BLaER1 (cell line): Measurements from ENCODE around the gene SLC25A13.

Source experiments
- H3K27ac ChIP-seq: shearing (Covaris generic); formaldehyde crosslinking; 2 replicates; pipeline ENCODE4 v1.8.1; 2022
- H3K27me3 ChIP-seq: shearing (Covaris generic); formaldehyde crosslinking; 2 replicates; pipeline ENCODE4 v1.8.1; 2022
- H3K36me3 ChIP-seq: shearing (Covaris generic); formaldehyde crosslinking; 2 replicates; pipeline ENCODE4 v1.8.1; 2022
- H3K4me1 ChIP-seq: shearing (Covaris generic); formaldehyde crosslinking; 2 replicates; pipeline ENCODE4 v1.8.1; 2022
- H3K4me2 ChIP-seq: shearing (Covaris generic); formaldehyde crosslinking; 2 replicates; pipeline ENCODE4 v1.8.1; 2022
- H3K4me3 ChIP-seq: shearing (Covaris generic); formaldehyde crosslinking; 2 replicates; pipeline ENCODE4 v1.8.1; 2022
- H3K9ac ChIP-seq: shearing (Covaris generic); formaldehyde crosslinking; 2 replicates; pipeline ENCODE4 v1.8.1; 2022
- H3K9me3 ChIP-seq: shearing (Covaris generic); formaldehyde crosslinking; 2 replicates; pipeline ENCODE4 v1.8.1; 2022
- H4K20me1 ChIP-seq: shearing (Covaris generic); formaldehyde crosslinking; 2 replicates; pipeline ENCODE4 v1.8.1; 2022
- Cebpa-rat ChIP-seq: shearing (Covaris generic); IDR thresholded peaks from 2 replicates; pipeline ENCODE4 v1.8.1; 2022

The SLC25A13 gene

GRCh38 chr7:96126382-96126781 lies 195.5 kb downstream of the SLC25A13 start:
- Histone ChIP-seq H3K27ac (no peak overlapping the region), H3K36me3 (peaks cover 24% of the 10 kb centered on the region), H4K20me1 (no peaks in the 10 kb centered on the region), H3K4me1 (no peaks in the 10 kb centered on the region), H3K27me3 (no peaks in the 10 kb centered on the region), H3K9me3 (no peaks in the 10 kb centered on the region), H3K9ac (no peak overlapping the region), H3K4me3 (no peak overlapping the region), H3K4me2 (no peak overlapping the region)
- TF ChIP-seq Cebpa-rat: no peak

DNA sequence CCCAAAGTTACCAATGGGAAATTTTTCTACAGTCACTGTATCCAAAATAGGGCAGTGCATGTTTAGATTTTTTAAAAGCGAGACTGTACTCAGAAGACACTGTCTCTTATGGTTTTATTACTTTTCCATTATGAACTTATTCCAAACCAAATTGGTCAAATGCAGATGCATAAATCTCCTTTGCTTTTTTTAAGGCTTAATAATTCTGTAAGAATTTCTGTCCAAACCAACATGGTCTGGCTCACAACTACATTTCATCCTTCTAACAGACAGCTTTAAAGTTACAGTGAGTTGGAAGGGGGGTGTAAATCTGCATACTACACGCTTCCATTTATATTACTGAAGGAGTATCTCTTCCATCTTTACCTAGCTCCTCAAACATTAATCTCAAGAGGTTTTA lies 199.2 kb downstream of the SLC25A13 start:
- H3K27me3 ChIP-seq: no peaks in the 10 kb centered on the region
- H3K27ac ChIP-seq: no peak overlapping the region
- no peak for TF ChIP-seq Cebpa-rat
- H3K4me1 ChIP-seq: no peaks in the 10 kb centered on the region
- H3K9me3 ChIP-seq: no peaks in the 10 kb centered on the region
- peaks cover 29% of the 10 kb centered on the region for H3K36me3 ChIP-seq
- H3K4me3 ChIP-seq: no peak overlapping the region
- H3K4me2 ChIP-seq: no peak overlapping the region
- H3K9ac ChIP-seq: no peak overlapping the region
- H4K20me1 ChIP-seq: no peaks in the 10 kb centered on the region

DNA sequence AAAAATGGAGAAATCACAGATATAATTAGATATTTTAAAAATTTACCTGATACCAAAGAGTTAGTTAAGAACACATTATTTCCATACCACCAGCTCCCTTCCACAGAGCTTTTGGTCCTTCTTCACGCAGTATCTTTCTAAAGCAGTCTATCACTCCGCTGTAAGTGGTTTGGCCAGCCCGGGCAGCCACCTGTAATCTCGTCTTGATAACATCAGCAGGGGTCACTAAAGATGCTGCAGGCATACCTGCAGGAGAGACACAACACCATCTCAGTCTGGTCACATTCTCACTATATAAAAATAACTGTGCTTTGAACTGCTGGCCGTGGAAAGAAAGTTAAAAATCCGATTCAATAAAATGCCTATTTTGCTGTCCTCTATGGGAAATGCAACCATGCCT lies 200.1 kb downstream of the SLC25A13 start:
- Histone ChIP-seq H3K4me1 (no peaks in the 10 kb centered on the region), H3K4me2 (no peak overlapping the region), H3K27ac (no peak overlapping the region), H4K20me1 (no peaks in the 10 kb centered on the region), H3K36me3 (peaks cover 28% of the 10 kb centered on the region), H3K4me3 (no peak overlapping the region), H3K9me3 (no peaks in the 10 kb centered on the region), H3K9ac (no peak overlapping the region), H3K27me3 (no peaks in the 10 kb centered on the region)
- TF ChIP-seq Cebpa-rat: no peak

DNA sequence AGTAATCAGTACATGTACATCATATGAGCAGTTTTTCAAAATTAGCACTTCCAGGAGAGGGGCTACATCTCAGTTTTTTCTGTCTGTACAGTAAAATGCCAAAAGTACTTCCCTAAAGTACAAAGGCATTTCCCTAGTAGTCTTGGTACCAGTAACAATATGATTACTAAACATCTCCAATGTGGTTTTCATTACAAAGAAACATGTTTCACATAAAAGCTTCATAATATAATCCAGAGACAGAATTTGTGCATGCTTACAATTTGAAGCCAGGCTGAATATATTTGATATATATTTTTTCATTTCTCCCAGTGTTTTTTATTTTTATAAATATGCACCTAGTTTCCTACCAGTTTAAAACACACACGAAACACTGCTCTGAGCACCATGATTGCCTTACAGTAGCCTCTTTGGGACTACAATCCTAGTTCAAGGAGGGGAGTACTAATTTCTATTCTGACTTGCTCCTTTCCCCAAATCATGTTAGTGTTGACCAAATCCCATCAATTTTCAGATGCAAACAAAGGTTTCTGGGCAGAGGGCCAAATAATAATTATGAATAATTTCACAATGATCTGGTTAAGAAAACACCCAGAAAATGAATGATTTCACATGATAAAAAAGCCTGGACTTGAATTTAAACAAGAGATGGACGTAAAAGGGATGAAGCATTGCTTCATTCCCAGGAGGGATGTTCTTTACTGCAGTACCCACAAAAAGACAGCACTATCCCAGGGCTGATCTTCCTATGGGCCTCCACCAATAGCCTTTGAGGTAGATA lies 201.3 kb downstream of the SLC25A13 start:
- H3K9me3 ChIP-seq: no peaks in the 10 kb centered on the region
- no peak overlapping the region for H3K27ac ChIP-seq
- no peaks in the 10 kb centered on the region for H4K20me1 ChIP-seq
- no peaks in the 10 kb centered on the region for H3K27me3 ChIP-seq
- no peak overlapping the region for H3K4me2 ChIP-seq
- peaks cover 22% of the 10 kb centered on the region for H3K36me3 ChIP-seq
- H3K9ac ChIP-seq: no peak overlapping the region
- no peak overlapping the region for H3K4me3 ChIP-seq
- no peaks in the 10 kb centered on the region for H3K4me1 ChIP-seq
- TF ChIP-seq Cebpa-rat: no peak

DNA sequence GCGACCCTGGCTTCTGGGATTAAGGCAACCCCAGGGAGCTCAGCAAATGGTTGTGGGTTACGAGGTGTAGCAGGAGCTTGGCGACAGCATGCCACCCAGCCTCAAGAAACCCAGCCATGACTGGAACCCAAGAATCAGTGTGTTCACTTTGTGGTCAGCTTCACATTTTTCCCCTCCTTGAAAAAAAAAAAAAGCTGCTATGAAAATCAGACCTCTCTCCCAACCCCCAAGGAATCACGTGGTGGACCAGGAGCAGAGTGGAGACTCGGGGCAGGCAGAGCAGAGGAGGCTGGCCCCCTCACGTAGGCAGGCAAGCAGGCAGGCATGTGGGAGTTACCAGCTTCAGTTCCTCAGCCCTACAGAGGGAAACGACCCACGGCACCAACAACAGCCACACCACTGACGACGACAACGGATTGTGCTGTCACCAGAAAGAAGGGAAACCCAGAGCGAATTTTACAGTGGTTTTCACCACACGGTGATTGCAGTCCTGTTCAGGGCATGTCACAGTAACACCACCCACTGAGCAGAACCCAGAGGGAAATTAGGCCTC lies 203.4 kb downstream of the SLC25A13 start:
- Histone ChIP-seq H4K20me1 (no peaks in the 10 kb centered on the region), H3K36me3 (peaks cover 22% of the 10 kb centered on the region), H3K27me3 (no peaks in the 10 kb centered on the region), H3K27ac (no peak overlapping the region), H3K4me2 (no peak overlapping the region), H3K9ac (no peak overlapping the region), H3K4me3 (no peak overlapping the region), H3K4me1 (no peaks in the 10 kb centered on the region), H3K9me3 (peaks cover 4% of the 10 kb centered on the region)
- TF ChIP-seq Cebpa-rat: no peak

GRCh38 chr7:96116173-96116572 lies 205.7 kb downstream of the SLC25A13 start:
- Histone ChIP-seq H4K20me1 (no peaks in the 10 kb centered on the region), H3K9ac (no peak overlapping the region), H3K4me3 (no peak overlapping the region), H3K9me3 (peaks cover 4% of the 10 kb centered on the region), H3K4me2 (no peak overlapping the region), H3K27me3 (no peaks in the 10 kb centered on the region), H3K4me1 (no peaks in the 10 kb centered on the region), H3K36me3 (peaks cover 11% of the 10 kb centered on the region), H3K27ac (no peak overlapping the region)
- no peak for TF ChIP-seq Cebpa-rat

GRCh38 chr7:96114190-96114589 lies 207.7 kb downstream of the SLC25A13 start:
- Histone ChIP-seq H3K4me1 (no peaks in the 10 kb centered on the region), H3K36me3 (no peaks in the 10 kb centered on the region)
- no peak for TF ChIP-seq Cebpa-rat

DNA sequence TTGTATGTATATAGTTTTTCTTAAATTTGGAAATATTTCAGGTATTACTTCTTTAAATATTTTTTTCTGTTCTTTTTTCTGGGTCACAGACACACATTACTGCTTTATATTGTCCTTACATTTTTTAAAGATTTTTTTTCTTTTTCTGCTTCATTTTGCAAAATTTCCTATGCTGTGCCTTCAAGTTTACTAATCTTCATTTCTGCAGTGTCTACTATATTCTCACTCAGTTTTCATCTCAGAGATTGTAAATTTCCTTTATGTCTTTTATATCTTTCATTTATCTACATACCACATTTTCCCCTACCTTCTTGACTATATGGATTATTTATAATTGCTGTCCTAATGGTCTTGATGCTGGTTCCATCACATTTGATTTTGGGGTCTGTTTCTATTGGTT lies 210.5 kb downstream of the SLC25A13 start:
- Histone ChIP-seq H3K9me3 (peaks cover 4% of the 10 kb centered on the region), H3K9ac (no peak overlapping the region)

More at GRCh38 chr7:96114190-96114589, 207.7 kb downstream of the SLC25A13 start:
- H3K27me3 ChIP-seq: no peaks in the 10 kb centered on the region
- H3K27ac ChIP-seq: no peak overlapping the region
- H3K9me3 ChIP-seq: peaks cover 4% of the 10 kb centered on the region
- H4K20me1 ChIP-seq: no peaks in the 10 kb centered on the region
- H3K9ac ChIP-seq: no peak overlapping the region
- no peak overlapping the region for H3K4me2 ChIP-seq
- H3K4me3 ChIP-seq: no peak overlapping the region

DNA sequence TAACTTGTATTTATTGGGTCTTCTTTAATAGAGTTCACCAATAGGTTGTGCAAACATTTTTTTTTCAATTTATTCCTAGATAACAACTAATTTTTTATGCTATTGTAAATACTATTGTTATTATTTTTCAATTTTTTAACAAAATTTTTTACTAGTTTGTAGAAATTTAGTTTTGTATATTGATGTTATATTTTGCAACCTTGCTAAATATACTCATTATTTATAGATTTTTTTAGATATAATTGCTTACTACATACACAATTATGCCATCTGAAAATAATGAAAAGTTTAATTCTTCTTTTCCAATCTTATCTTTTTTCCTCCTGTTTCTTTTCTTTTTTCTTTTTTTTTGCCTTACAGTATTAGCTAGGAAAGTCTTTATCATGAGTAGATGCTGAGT lies 216.9 kb downstream of the SLC25A13 start:
- Histone ChIP-seq H3K27me3 (no peaks in the 10 kb centered on the region), H3K9me3 (no peaks in the 10 kb centered on the region), H3K27ac (no peak overlapping the region), H3K9ac (no peak overlapping the region), H3K4me1 (no peaks in the 10 kb centered on the region), H3K4me3 (no peak overlapping the region), H4K20me1 (no peaks in the 10 kb centered on the region), H3K36me3 (no peaks in the 10 kb centered on the region), H3K4me2 (no peak overlapping the region)
- no peak for TF ChIP-seq Cebpa-rat

More for the DNA sequence above, 210.5 kb downstream of the SLC25A13 start:
- Histone ChIP-seq H3K27me3 (no peaks in the 10 kb centered on the region), H3K4me2 (no peak overlapping the region), H3K36me3 (no peaks in the 10 kb centered on the region), H3K4me1 (no peaks in the 10 kb centered on the region), H3K27ac (no peak overlapping the region), H4K20me1 (no peaks in the 10 kb centered on the region), H3K4me3 (no peak overlapping the region)
- no peak for TF ChIP-seq Cebpa-rat

DNA sequence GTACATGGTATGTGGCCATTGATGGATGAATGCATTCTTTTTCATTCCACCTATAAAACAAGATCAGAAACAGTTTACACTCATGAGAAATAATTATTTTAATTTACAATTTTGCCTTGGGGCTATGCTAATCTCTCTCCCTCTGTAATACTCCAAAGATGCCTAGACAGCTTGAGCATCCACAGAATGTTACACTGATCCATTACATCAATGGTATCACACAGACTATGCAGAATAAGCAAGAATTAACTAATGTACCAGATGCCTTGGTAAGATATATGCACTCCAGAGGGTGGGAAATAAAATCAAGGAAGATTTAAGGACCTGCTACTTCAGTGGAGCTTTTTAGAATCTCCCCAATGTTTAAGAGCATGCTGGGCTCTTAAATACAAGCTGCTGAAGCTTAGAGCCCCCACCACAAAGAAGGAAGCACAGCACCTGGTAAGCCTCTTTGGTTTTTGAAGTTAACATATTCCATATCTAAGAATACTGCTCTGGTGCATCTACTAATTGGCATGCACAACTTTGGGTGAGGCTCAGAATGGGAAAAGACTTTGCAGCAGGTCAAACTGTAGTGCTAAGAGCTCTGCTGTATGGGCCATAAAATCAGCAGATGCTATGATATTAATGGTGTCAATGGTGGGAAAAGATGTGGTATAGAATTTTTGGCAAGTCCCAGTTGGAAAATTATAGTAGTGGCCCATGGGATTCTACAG lies 219.6 kb downstream of the SLC25A13 start:
- H3K4me2 ChIP-seq: no peak overlapping the region

More for the DNA sequence above, 219.6 kb downstream of the SLC25A13 start:
- Histone ChIP-seq H3K9ac (no peak overlapping the region), H3K27me3 (no peaks in the 10 kb centered on the region), H3K9me3 (no peaks in the 10 kb centered on the region), H3K4me1 (no peaks in the 10 kb centered on the region), H4K20me1 (no peaks in the 10 kb centered on the region), H3K27ac (no peak overlapping the region), H3K36me3 (no peaks in the 10 kb centered on the region), H3K4me3 (no peak overlapping the region)
- TF ChIP-seq Cebpa-rat: no peak
